ENCODE measurements around the gene MYOZ2.

MYOZ2 gene

GRCh38 chr4:119116925-119117900 is 18.4 kb upstream of the MYOZ2 start:
- Mint-ChIP-seq H3K4me1 (no peaks in the 10 kb centered on the region), H3K36me3 (ENCODE audit: low read depth) (no peaks in the 10 kb centered on the region), H3K9me3 (no peaks in the 10 kb centered on the region), H3K27me3 (ENCODE audit: low read depth) (no peaks in the 10 kb centered on the region), H3K27ac (peak overlapping the region in 1 of 3 experiments; percentile 86), H3K4me3 (no peak overlapping the region)
- TF ChIP-seq, protein P1, sequence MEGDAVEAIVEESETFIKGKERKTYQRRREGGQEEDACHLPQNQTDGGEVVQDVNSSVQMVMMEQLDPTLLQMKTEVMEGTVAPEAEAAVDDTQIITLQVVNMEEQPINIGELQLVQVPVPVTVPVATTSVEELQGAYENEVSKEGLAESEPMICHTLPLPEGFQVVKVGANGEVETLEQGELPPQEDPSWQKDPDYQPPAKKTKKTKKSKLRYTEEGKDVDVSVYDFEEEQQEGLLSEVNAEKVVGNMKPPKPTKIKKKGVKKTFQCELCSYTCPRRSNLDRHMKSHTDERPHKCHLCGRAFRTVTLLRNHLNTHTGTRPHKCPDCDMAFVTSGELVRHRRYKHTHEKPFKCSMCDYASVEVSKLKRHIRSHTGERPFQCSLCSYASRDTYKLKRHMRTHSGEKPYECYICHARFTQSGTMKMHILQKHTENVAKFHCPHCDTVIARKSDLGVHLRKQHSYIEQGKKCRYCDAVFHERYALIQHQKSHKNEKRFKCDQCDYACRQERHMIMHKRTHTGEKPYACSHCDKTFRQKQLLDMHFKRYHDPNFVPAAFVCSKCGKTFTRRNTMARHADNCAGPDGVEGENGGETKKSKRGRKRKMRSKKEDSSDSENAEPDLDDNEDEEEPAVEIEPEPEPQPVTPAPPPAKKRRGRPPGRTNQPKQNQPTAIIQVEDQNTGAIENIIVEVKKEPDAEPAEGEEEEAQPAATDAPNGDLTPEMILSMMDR (IDR thresholded peaks at IDR 0.05; ENCODE audit: unreplicated experiment in 3 of 3), result no peak

DNA sequence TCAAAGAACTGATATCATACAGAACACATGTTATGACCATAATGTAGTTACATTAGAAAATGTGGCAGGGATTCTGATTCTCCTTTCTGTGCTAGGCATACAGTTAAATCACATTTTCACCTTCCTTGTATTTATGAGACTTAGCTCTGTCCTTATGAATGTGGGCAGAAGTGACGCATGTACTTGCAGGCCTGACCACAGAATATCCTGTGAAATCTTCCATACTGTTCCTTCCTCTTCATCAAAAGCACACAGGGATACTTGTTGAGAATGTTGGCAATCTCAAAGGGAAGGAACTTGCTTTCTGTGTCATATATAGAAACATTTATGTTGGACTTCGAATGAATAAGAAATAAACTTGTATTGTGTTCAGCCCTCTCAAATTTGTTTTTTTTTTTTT is 17.2 kb upstream of the MYOZ2 start:
- TF ChIP-seq, protein P1 (IDR thresholded peaks at IDR 0.05; ENCODE audit: unreplicated experiment in 3 of 3), result no peak
- Mint-ChIP-seq H3K36me3 (ENCODE audit: low read depth) (no peaks in the 10 kb centered on the region), H3K27ac (no peak overlapping the region), H3K27me3 (ENCODE audit: low read depth) (no peaks in the 10 kb centered on the region), H3K4me3 (no peak overlapping the region), H3K9me3 (no peaks in the 10 kb centered on the region), H3K4me1 (no peaks in the 10 kb centered on the region)

GRCh38 chr4:119124352-119124751 is 11.3 kb upstream of the MYOZ2 start:
- TF ChIP-seq, protein P1 (IDR thresholded peaks at IDR 0.05; ENCODE audit: unreplicated experiment in 3 of 3), result no peak
- Mint-ChIP-seq H3K27ac (peak overlapping the region in 1 of 3 experiments; percentile 9), H3K4me1 (no peaks in the 10 kb centered on the region), H3K27me3 (ENCODE audit: low read depth) (no peaks in the 10 kb centered on the region), H3K9me3 (no peaks in the 10 kb centered on the region), H3K4me3 (no peak overlapping the region), H3K36me3 (ENCODE audit: low read depth) (no peaks in the 10 kb centered on the region)

DNA sequence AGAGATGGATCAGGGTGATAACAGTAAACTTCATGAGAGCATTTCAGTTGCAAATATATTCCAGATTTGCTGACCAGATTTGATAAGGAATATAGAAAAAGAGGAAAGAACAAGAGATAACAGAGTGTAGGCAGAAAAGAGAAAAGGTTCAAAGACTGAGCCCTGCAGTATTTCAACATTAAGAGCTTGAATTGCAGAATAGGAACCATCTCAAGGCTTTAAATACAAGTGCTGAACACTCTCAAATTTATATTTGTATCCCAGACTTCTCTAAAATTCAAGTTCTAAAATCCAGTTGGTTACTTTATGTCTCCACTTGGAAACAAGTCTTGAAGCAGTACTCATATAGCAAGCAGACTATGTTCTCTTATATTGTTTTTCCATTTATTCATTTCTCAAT is 9.7 kb upstream of the MYOZ2 start:
- no peaks in the 10 kb centered on the region for H3K36me3 Mint-ChIP-seq (ENCODE audit: low read depth)
- peaks cover 6% of the 10 kb centered on the region for H3K4me1 Mint-ChIP-seq
- no peaks in the 10 kb centered on the region for H3K9me3 Mint-ChIP-seq
- TF ChIP-seq, protein P1 (IDR thresholded peaks at IDR 0.05; ENCODE audit: unreplicated experiment in 3 of 3), result no peak
- H3K4me3 Mint-ChIP-seq, result no peak overlapping the region
- H3K27ac Mint-ChIP-seq, result no peak overlapping the region
- no peaks in the 10 kb centered on the region for H3K27me3 Mint-ChIP-seq (ENCODE audit: low read depth)

DNA sequence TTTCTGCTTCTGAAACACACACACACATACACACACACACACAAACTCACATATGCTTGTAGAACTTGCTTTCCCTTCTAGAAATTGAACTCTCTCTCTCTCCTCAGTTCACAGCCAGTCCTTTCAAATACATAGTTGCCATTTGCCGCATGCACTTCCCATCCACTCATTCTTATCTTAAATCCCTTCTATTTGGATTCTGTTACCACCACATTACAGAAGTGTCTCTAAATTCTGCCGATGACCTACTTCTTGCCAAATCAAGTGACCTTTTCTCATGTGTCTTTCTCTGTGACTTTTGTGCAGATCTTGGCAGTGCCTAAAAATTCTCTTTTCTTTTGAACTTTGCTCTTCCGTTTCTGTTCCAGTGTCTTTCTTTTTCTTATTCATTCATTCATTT is 7.5 kb upstream of the MYOZ2 start:
- Mint-ChIP-seq H3K9me3 (no peaks in the 10 kb centered on the region), H3K27ac (no peak overlapping the region), H3K27me3 (ENCODE audit: low read depth) (no peaks in the 10 kb centered on the region), H3K4me3 (no peak overlapping the region), H3K36me3 (ENCODE audit: low read depth) (no peaks in the 10 kb centered on the region), H3K4me1 (peaks cover 15% of the 10 kb centered on the region)
- TF ChIP-seq, protein P1 (IDR thresholded peaks at IDR 0.05; ENCODE audit: unreplicated experiment in 3 of 3), result no peak

Measured in nephron (organoid).